Lower leg skin (tissue), 4 donors: ENCODE data around the gene PROZ. TPM values are rescaled to one million over a fixed set of nuclear protein-coding genes. Genes with fewer than 3 reads are reported as not detected.

Source experiments
- DNase-seq, 2 donors: peaks; one replicate each; pipeline ENCODE4 v3.0.0-alpha.2; 2019; ENCODE audit warnings: low spot score in 2 of 2
- H3K4me3 ChIP-seq: fragments of 200-600 bp; sonication (generic); 2 replicates; pipeline ENCODE4 v1.5.1; 2017; ENCODE audit warnings: mild to moderate bottlenecking, low read depth; ENCODE audit not compliant: poor library complexity, severe bottlenecking
- POLR2A ChIP-seq, 2 donors: fragments of 450-650 bp; IDR thresholded peaks; one replicate each; pipeline ENCODE4 v1.6.1; 2016 to 2017; ENCODE audit warnings: antibody characterized with exemption in 2 of 2, mild to moderate bottlenecking in 1 of 2, moderate library complexity in 1 of 2
- WGBS, 2 donors: methylation state at CpG; one replicate each; pipeline ENCODE4 v1.1.5; 2018; 5-methylcytosine and 5-hydroxymethylcytosine counted together
- intact Hi-C: fragments of 100-400 bp; cut with DNase I; formaldehyde crosslinking; loops from one replicate; pipeline ENCODE4 v1.15.0; 2023; ENCODE audit warnings: low total_unique reads
- total RNA-seq, 4 donors: library from RNA; depleted of rRNA; stranded (reverse); fragments of >200 nt; gene quantifications; one replicate each; pipeline ENCODE4 v1.1.0, GENCODE V29; 2016
- TF ChIP-seq, protein P1 (sequence below), 3 donors: fragments of 450-650 bp; IDR thresholded peaks; one replicate each; pipeline ENCODE4 v1.5.1; 2016; ENCODE audit warnings: antibody characterized with exemption in 3 of 3, mild to moderate bottlenecking in 3 of 3, moderate library complexity in 2 of 3

Gene PROZ
- total RNA-seq, 4 donors from 2014 or later = not detected

DNA sequence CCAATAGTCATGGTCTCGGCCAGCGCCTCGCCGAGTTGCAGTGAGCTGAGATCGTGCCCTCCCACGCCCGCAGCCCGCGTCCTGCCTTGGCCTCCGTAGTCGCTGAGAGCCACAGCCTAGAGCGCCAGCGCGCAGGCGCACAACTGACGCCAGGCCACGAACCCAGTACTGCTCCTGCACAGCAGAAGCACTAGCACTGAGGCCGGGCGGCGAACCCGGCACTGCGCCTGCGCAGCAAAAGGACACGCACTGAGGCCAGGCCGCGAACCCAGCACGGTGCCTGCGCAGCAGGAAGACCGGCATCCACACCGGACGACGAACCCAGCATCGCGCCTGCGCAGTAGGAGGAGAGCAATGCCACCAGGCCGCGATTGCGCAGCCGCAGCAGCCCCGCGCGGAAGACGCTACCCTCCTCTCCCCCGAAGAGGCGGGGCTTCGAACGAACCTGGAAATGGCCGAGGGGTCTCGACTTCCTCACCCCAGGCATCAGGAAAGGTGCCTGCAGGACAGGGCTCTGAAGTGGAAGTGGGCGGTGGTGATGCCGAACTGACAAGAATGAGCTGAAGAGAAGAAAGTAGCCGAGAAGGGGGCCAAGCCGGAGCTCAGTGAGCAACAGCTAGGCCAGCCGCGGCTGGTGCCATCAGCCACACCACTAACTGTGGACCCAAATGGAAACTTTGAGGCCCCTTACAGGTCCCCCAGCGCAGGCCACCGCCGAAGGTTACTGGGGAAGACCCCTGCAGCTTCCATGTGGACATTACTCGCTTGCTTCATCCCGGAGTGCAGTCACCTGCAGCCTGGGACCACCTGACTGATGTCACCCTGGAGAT is 28.3 kb upstream of the PROZ start:
- TF ChIP-seq POLR2A (IDR thresholded peaks at IDR 0.05) = no peak
- TF ChIP-seq, protein P1, sequence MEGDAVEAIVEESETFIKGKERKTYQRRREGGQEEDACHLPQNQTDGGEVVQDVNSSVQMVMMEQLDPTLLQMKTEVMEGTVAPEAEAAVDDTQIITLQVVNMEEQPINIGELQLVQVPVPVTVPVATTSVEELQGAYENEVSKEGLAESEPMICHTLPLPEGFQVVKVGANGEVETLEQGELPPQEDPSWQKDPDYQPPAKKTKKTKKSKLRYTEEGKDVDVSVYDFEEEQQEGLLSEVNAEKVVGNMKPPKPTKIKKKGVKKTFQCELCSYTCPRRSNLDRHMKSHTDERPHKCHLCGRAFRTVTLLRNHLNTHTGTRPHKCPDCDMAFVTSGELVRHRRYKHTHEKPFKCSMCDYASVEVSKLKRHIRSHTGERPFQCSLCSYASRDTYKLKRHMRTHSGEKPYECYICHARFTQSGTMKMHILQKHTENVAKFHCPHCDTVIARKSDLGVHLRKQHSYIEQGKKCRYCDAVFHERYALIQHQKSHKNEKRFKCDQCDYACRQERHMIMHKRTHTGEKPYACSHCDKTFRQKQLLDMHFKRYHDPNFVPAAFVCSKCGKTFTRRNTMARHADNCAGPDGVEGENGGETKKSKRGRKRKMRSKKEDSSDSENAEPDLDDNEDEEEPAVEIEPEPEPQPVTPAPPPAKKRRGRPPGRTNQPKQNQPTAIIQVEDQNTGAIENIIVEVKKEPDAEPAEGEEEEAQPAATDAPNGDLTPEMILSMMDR (IDR thresholded peaks at IDR 0.05) = no peak
- intact Hi-C loops = no loop called here
- peak in 1 of 2 donors; percentile 83 for DNase-seq
- 50 to 60% methylated on average over 59 of the region's 60 CpGs for WGBS, 2 donors
- no peak overlapping the region for H3K4me3 ChIP-seq

DNA sequence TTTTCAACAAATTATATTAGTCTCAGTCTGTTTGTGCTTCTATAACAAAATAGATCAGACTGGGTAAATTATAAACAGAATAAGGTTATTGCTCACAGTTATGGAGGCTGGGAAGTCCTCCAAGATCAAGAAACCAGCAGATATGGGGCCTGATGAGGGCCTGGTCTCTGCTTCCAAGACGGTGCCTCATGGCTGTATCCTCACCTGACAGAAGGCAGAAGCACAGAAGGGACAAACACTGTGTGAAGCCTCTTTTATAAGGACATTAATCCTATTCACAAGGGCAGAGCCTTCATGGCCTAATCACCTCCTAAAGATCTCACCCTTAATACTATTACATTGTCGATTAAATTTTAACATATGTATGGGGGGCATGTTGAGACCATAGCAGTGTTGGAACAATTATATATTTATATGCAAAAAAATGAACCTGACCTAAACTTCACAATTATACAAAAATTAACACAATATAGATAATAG is 23.1 kb upstream of the PROZ start:
- H3K4me3 ChIP-seq = no peak overlapping the region
- 90 to 91% methylated on average over 2 of the region's 2 CpGs for WGBS, 2 donors

DNA sequence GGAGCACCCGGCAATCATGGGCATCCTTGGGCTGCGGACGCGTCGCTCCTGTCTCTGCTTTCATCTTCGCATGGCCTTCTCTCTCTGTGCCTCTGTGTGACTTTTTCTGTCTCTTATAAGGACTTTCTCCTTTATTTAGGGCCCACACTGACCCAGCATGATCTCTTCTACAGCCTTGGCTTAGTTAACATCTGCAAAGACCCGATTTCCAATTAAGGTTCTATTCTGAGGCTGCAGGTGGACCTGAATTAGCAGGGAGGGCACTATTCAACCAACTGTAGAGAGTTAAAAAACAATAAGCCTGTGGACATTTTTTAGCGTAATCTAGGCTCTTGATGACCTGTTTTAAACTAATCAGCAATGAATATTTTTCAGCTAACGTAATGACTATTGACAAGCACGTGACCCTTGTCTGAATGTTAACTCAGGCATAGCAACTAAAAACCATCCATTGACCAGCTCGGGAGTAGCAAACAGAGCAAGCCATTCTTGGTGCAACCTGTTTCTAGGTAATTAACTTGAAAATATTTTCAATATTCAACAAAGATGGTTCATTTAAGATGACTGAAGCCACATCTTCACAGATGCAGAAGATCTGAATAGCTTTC is 20.7 kb upstream of the PROZ start:
- no peak for DNase-seq
- TF ChIP-seq, protein P1 (IDR thresholded peaks at IDR 0.05) = no peak
- no peak for TF ChIP-seq POLR2A (IDR thresholded peaks at IDR 0.05)
- no peak overlapping the region for H3K4me3 ChIP-seq
- intact Hi-C loops = no loop called here
- 84 to 87% methylated on average over 11 of the region's 11 CpGs for WGBS, 2 donors

More for the DNA sequence above, 23.1 kb upstream of the PROZ start:
- TF ChIP-seq, protein P1 (IDR thresholded peaks at IDR 0.05) = no peak
- no peak for TF ChIP-seq POLR2A (IDR thresholded peaks at IDR 0.05)
- intact Hi-C loops = no loop called here
- no peak for DNase-seq

DNA sequence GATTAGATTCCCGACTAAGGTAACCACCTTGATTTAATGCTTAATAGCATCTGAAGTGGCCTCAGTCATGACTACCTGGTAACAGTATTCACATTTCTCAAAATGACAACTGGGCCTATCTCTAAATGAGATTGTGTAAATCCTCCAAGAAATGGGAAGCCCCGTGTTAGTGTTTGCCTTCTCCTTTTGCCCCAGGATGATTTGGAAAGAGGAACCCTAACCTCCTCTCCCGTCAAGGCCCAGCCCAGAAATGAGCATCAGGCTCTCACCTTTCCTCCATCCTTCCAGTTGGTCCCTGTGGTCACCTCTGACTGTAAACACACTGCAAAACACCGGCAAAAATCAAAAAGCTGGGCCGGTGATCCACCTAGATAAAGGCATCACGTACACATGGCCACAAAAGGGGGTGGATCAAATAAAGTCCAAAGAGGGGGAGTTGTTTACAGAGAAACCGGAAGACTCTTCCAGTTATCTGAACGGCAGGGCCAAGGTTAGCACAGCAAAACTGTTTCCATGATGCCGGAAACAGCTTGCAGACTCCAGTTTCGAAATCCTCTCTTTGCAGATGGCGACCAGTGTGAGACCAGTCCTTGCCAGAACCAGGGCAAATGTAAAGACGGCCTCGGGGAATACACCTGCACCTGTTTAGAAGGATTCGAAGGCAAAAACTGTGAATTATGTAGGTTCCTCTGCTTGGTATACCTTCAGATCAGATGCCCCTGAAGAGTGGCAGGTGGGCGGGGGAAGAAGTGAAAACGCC is 19.5 kb upstream of the PROZ start:
- peak in 1 of 2 donors; percentile 52 for DNase-seq
- no peak overlapping the region for H3K4me3 ChIP-seq
- intact Hi-C loops = no loop called here
- WGBS, 2 donors = 80 to 82% methylated on average over 16 of the region's 16 CpGs
- TF ChIP-seq, protein P1 (IDR thresholded peaks at IDR 0.05) = no peak
- TF ChIP-seq POLR2A (IDR thresholded peaks at IDR 0.05) = no peak

DNA sequence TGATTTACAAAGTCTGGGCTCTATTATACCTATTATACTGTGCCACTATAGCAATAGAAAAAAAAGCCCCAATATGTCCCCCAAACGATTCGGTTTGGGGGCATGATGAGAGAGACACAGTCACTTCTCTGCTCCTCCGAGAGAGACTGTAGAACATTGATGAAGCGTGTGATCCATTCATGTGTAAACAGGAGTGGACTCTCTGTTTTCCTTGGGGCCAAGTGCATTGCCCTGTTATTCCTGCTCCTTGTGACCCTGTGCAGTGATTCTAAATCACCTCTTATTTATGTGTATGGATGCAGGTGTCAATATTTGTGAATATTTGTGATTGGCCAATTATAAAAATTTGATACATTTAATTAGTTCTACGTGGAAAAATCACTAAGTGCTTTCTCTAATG is 18.9 kb upstream of the PROZ start:
- no peak for DNase-seq
- no peak for TF ChIP-seq POLR2A (IDR thresholded peaks at IDR 0.05)
- TF ChIP-seq, protein P1 (IDR thresholded peaks at IDR 0.05) = no peak
- 86% methylated on average over 5 of the region's 5 CpGs for WGBS, 2 donors
- intact Hi-C loops = no loop called here
- no peak overlapping the region for H3K4me3 ChIP-seq
